PC-9 (cell line): ENCODE measurements around the gene FAM3C.

Experiments used
- EZH2 ChIP-seq: fragments of 200-600 bp; sonication (generic); IDR thresholded peaks from 2 replicates; pipeline ENCODE4 v1.8.0; 2017; ENCODE audit warnings: antibody characterized with exemption, low read depth
- TF ChIP-seq, protein P1 (sequence below): fragments of 200-600 bp; sonication (generic); conservative IDR thresholded peaks from 2 replicates; pipeline ENCODE4 v1.6.1; 2017; ENCODE audit warnings: mixed run types, antibody characterized with exemption, mild to moderate bottlenecking, moderate library complexity

DNA sequence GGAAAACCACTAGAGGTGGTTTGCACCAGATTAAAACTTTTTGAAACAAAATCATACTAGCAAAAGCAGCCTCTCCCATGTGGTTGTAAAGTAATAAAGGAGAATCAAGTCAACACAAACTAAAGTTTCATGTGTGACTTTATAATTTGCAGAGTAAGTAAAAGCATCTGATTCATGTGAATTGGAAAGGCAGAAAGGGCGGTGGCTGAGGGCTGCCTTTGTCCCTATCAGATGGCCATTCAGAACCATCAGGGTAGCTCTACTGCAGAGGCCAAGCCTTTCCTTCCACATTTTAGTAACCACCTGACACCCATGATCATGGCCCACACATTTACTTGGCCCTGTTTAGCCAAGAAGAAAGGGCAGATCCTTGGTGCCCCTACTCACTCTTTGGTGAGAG, 51.6 kb downstream of the FAM3C start:
- TF ChIP-seq, protein P1, sequence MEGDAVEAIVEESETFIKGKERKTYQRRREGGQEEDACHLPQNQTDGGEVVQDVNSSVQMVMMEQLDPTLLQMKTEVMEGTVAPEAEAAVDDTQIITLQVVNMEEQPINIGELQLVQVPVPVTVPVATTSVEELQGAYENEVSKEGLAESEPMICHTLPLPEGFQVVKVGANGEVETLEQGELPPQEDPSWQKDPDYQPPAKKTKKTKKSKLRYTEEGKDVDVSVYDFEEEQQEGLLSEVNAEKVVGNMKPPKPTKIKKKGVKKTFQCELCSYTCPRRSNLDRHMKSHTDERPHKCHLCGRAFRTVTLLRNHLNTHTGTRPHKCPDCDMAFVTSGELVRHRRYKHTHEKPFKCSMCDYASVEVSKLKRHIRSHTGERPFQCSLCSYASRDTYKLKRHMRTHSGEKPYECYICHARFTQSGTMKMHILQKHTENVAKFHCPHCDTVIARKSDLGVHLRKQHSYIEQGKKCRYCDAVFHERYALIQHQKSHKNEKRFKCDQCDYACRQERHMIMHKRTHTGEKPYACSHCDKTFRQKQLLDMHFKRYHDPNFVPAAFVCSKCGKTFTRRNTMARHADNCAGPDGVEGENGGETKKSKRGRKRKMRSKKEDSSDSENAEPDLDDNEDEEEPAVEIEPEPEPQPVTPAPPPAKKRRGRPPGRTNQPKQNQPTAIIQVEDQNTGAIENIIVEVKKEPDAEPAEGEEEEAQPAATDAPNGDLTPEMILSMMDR = no peak
- no peak for TF ChIP-seq EZH2
